M059J (cell line): ENCODE measurements around the gene IGF1R. TPM values are rescaled to one million over a fixed set of nuclear protein-coding genes. Genes with fewer than 3 reads are reported as not detected.
A peak's percentile ranks its signal among the peaks of the same experiment; 100 is the strongest.

Experiments
- DNase-seq: peaks from one replicate; pipeline ENCODE4 v3.0.0-alpha.2; 2012; ENCODE audit warnings: low read depth
- total RNA-seq: library from RNA; depleted of rRNA; stranded (reverse); fragments of >200 nt; shearing (Covaris generic); gene quantifications from 2 replicates; pipeline ENCODE4 v1.2.3, GENCODE V29; 2014

IGF1R gene
- total RNA-seq, 1 experiment from 2014 or later, result 8.1 TPM

DNA sequence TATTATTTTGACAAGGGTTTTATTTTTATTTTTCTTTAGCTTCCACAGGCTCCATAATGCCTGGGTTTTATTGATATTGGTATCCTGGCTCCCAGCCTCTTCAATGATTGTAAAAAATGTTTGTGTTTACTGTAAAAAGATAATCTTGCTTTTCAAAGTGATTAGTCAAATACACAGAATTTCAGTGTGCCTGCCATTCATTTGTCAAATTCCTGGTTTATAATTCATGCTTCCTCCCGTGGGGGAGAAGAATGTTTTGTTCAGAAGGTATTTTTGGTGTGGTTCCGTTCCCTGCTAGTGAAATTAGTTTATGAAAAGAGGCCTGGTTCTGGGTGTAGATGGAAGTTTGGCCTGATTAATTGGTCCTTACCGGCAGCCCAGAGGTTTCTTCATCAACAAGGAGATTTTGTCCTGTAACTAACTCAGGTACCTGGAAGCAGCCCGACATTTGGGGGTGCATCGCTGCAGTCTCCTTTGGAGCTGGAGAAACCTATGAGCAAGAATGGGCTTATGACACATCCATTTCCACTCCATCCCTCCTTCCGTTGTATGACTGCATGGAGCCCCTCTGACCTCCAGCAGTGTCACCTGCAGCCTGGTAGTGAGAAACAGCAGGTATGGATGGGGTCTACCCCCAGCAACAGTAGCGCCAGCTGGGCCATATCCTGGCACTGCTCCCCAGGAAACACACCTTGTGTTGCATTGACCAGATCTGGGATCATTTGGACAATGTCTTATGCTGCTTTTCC is 257.8 kb downstream of the IGF1R start:
- peak; percentile 48 for DNase-seq

GRCh38 chr15:98906712-98907083 is 258.4 kb downstream of the IGF1R start:
- DNase-seq, result peak; percentile 35

DNA sequence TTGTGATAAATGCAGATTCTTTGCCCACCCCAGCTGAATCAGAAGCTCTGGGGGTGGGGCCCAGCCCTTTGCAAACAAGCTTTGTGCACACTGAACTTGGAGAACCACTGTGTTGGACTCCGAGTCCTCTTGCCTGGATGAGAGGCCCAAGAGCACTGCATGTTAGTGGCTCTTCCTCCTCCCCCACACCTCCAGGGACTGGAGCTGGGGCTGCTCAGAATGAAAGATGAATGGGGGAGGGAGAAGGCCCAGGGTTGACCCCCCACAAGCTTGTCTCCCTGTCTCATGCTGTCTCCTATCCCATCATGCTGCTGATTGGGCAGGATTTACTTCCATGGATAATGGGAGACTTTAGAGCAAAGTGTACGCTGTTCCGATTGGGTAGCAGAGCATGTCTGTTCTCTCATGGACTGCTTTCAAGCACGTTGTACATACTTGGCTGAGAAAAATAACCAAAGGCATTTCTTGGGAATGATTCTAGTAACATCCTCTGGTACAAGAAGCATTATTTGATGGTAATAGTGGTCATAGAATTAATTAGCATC is 259.7 kb downstream of the IGF1R start:
- no peak for DNase-seq

DNA sequence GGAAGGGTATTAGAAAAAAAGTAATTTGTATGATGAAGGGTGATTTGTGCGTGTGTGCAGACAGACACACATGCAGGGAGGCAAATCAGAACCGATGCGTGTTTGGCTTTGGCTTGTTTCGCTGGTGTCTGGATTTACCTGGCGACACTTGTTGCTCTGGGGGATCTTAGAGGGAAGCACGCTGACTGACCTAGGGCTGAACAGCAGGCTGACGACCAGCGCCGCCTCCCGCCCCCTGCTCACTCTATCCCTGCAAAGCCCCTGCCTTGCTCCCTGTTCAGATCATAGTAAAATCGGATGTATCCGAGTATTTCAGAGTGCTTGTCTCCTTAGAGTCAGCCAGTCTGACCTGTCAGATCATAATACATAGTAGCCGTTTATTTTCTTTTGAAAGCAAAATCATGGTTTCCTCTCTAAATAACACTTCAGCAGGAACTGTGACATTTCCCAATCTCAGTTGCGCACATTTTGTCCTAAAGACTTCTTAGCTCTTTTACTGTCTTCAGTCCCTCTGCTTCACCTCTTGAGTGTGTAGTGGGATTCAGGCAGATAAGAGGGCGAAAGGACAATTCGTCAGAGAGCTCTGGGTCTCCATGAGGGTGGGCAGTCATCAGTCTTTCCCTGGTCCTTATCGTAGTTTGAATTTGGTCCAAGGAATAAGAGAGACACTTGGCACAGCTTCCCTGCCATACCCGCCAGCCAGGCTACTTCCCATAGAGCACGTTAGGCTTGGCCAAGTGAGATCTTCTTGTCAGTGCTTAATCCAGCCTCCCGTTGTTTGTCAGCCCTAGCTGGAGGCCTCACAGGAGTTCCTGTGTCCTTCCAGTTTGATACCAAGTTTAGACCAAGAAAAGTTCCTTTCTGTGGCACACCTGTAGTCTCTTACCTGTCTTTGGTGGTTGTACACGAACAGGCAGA is 261.9 kb downstream of the IGF1R start:
- no peak for DNase-seq

DNA sequence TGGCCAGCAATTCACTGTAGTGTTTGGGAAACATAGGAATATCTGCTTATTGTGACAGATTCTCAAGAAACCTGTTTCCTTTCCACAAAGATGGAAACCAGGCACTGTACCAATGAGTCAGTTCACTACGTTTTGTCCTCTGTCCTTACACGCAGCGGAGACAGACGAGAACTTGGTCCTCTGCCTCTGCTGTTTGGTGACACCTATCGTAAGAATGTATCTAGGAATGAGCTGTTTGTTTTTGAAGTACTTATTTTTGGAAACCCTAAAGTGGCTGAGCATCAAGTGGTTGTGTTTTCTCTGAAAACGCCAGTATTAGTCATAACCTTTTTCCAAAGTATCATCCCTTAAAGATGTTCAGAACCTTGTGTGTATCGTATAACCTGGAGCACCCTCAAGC is 266.3 kb downstream of the IGF1R start:
- peak; percentile 91 for DNase-seq

DNA sequence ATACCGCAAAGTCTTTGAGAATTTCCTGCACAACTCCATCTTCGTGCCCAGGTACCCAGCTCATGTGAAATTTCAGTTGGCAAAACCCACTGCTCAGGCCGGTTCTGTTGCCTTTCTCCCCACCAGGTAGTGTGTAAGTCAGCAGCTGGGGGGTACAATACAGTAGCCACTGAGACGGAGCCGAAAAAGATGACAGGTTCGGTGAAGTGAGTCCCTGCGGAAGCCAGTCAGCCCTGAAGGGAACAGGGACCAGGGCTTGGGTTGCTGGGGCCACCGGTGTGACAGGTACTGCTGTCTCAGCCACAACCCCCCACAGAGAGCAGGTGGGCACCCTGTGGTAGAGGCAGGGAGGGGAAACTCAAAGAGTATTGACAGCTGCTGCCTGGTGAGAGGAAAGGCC is 268.5 kb downstream of the IGF1R start:
- no peak for DNase-seq

- no peak for DNase-seq
These were observed 269.1 kb downstream of the IGF1R start for GRCh38 chr15:98917417-98917816.

DNA sequence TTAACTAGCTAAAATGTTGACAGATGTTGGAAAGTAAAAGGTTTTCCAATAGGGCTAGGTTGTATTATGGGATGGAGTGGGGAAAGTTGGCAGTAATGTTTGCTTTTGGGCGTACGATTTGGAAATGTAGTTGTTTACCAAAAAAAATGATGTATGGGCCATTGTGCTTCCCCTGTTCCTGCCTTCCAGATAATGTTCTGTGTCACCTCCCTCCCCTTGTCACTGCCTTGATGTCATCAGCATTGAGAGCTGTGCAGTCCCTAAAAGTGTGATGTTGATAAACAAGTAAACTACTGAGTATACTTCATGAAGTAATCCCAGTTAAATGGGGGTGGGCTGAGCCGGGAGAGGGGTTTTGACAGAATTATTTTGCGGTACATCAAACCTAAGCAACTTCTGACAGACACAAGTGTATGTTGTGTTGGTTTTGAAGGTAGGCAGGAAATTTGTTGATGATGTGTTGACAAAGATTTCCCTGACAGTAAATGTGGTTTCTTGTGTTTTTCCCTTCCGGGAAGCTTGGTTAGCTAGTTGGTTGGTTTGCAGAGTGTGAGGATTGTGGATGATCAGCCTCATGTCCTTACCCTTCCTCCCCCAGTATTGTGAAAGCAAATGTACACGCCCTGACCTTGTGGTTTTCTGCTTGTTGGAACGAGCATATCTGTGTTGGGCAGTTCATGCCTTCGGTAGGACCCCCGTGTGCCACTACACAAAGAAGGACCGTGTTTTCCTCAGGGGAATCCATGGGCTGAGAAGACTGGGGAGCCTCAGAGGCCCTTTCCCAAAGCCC is 271.9 kb downstream of the IGF1R start:
- DNase-seq, result no peak

DNA sequence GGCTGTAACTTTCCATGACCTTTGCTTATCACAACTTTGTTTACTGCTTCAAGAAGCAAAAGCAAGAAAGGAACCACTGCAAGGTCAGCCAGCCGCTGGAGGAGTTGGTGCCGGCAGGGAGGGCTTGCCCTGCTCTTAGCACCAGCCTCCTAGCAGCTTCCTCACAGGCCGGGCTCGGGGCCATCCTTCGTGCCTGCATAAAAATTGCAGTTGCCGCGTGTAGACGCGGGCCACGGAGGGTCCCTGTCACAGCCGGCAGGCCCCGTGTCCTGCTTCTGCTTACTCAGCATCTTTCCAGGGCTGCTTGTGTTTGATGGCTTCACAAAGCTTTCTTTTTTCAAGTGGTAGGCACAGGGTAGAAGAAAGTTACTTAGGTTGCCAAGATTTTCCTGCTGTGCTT is 274.8 kb downstream of the IGF1R start:
- DNase-seq, result no peak

GRCh38 chr15:98923579-98923978 is 275.2 kb downstream of the IGF1R start:
- DNase-seq, result no peak

DNA sequence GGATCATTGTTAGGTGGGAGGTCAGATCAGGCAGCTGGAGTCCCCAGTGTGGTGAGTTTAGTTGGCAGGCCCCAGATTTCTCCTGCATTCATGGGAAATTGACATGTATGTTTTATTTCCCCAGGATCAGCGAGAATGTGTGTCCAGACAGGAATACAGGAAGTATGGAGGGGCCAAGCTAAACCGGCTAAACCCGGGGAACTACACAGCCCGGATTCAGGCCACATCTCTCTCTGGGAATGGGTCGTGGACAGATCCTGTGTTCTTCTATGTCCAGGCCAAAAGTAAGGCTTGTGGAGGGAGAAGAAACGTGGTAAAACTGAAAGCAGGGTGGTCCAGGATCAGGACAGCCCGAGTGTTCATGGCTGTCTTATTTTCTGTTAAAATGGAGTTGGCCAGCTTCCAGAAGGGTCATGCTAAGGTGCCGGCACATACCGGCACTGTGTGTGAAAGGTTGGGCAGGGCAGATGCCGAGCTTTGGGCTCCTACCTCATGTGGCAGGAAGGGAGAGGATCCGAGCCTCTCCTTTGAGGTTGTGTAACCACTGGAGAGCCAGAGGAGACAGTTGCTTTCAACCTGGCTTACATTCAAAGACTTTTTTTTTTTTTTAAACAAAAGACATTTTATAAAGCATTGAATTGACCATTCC is 276.2 kb downstream of the IGF1R start:
- DNase-seq, result no peak

GRCh38 chr15:98926236-98926635 is 277.9 kb downstream of the IGF1R start:
- no peak for DNase-seq

DNA sequence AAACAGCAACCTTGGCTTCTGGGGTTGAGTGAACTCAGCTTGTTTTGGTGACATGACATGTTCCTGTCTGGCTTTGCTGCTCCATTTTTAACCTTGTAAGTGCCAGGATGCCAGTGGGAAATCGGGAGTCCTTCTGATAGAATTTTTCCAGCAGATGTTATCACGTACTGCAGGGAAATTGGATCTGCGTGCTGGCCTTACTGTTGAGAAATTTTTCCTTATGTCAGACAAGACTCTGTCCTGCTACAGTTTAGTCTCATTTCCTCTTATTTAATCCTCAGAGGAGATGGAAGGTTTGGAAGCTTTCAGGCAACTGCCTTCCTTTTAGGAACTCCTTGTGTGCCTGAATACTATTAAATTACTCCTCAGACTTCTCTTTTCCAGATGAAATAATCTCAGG is 278.7 kb downstream of the IGF1R start:
- DNase-seq, result no peak

DNA sequence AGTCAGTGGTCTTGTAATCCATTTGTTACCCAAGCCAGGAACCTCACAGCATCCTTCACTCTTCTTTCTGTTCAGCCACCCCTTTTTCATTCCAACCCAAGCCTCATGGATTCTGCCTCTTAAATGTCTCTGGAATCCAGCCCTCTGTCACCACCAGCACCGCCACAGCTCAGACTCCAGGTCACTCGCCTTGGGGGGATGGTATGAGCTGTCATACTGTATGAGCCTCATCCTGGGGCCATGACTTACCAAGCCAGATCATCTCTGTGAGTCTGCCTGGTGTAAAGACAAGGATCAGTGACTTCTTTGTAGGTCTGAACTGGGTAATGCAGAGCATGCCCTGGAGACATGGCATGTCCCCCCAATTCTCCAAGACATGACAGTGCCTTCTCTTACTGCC is 279.7 kb downstream of the IGF1R start:
- DNase-seq, result no peak

GRCh38 chr15:98930576-98930975 is 282.2 kb downstream of the IGF1R start:
- no peak for DNase-seq

DNA sequence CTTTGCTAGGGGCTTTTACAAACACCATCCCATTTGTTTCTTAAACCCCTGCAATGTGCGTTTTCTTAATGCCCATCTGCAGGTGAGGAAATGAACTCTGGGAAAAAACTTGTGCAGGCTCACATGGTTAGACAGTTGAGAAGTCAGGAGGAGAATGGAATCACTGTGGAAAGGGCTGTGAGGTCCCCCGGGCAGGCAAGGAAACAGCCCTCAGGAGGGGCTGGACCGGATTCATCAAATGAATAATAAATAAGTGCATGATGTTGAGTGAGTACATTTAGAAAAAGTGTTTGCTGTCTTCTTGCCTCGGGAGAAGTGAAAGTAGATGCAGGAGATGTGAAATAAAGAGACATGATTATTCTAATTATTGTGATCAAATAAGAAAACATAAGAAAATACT is 282.7 kb downstream of the IGF1R start:
- no peak for DNase-seq

DNA sequence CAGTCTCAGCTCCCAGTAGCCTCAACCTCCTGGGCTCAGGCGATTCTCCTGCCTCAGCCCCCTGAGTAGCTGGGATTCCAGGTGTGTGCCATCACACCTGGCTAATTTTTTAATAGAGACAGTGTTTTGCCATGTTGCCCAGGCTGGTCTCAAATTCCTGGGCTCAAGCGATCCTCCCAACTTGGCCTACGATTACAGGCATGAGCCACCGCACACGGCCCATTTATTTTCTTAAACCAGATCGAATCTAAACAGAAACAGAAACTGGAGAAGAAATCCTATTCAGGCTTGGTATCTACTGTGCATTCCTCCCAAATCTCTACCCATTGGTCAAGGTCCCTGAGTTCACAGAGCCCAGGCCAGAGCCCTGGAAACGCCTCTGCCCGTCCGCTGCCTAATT is 285.1 kb downstream of the IGF1R start:
- DNase-seq, result no peak

DNA sequence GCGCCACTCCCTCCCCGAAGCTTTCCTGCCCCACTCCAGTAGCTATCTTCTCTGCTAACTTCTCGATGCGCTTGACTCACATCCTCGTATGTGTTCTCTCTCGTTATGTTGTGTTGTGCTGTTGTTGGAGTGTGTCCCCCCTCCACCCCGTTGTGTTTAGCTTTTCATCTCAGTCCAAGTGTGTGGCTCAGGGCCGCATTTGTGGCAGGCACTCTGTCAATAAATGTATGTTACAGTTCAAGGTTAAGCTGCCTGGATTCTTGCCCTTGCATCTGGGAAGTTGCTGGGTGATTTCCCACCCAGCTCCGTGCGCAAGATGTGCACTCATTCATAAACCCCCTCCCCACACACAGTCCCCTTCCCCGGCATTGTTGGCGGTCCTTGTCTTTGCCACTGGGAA is 287.4 kb downstream of the IGF1R start:
- no peak for DNase-seq

- DNase-seq, result no peak
These were observed 289.2 kb downstream of the IGF1R start for GRCh38 chr15:98937413-98938104.

GRCh38 chr15:98938105-98938417 is 289.7 kb downstream of the IGF1R start:
- no peak for DNase-seq

GRCh38 chr15:98938799-98939198 is 290.5 kb downstream of the IGF1R start:
- DNase-seq, result no peak
